HAP-1 (cell line): ENCODE data around the gene OR8A1.
"Not testable (repeated sequence)": the region's sequence is repeated elsewhere in the genome, so short reads cannot be mapped to it uniquely, and the experiment has no call there.

ENCODE experiments used
- DNase-seq, 2 experiments: peaks; one replicate each; pipeline ENCODE4 v3.0.0-alpha.2; 2016 to 2020; ENCODE audit warnings: low spot score in 2 of 2
- H3K27me3 ChIP-seq: fragments of 250-450 bp; sonication (Bioruptor Pico); 2 replicates; pipeline ENCODE4 v1.5.1; 2020; ENCODE audit warnings: low read depth, mild to moderate bottlenecking, moderate library complexity
- H3K36me3 ChIP-seq: fragments of 250-450 bp; sonication (Bioruptor Pico); replicated peaks from 2 replicates; pipeline ENCODE4 v1.5.1; 2020; ENCODE audit warnings: mild to moderate bottlenecking
- H3K4me1 ChIP-seq: fragments of 250-450 bp; sonication (Bioruptor Pico); 2 replicates; pipeline ENCODE4 v1.5.1; 2020; ENCODE audit warnings: mild to moderate bottlenecking
- H3K4me3 ChIP-seq: fragments of 250-450 bp; sonication (Bioruptor Pico); 2 replicates; pipeline ENCODE4 v1.5.1; 2020; ENCODE audit warnings: mild to moderate bottlenecking, moderate library complexity
- H3K9me3 ChIP-seq: fragments of 250-450 bp; sonication (Bioruptor Pico); 2 replicates; pipeline ENCODE4 v1.5.1; 2020; ENCODE audit warnings: mild to moderate bottlenecking, moderate library complexity
- in situ Hi-C: fragments of 300-500 bp; cut with MboI; formaldehyde crosslinking; loops from 3 replicates; pipeline ENCODE4 v1.14.3; 2020; ENCODE audit warnings: low sequenced_read_pairs, inconsistent platforms, mixed read lengths

Gene OR8A1

GRCh38 chr11:124602723-124603122, 32.9 kb downstream of the OR8A1 start:
- H3K9me3 ChIP-seq, H3K36me3 ChIP-seq, H3K4me3 ChIP-seq, in situ Hi-C loops, H3K27me3 ChIP-seq, H3K4me1 ChIP-seq, DNase-seq: not testable (repeated sequence)

GRCh38 chr11:124605719-124606118, 35.9 kb downstream of the OR8A1 start:
- DNase-seq: no peak
- Histone ChIP-seq H3K4me1 (no peaks in the 10 kb centered on the region), H3K27me3 (no peaks in the 10 kb centered on the region), H3K36me3 (no peaks in the 10 kb centered on the region), H3K9me3 (no peaks in the 10 kb centered on the region), H3K4me3 (no peak overlapping the region)
- in situ Hi-C loops: no loop called here

- Histone ChIP-seq H3K4me1 (no peaks in the 10 kb centered on the region), H3K9me3 (no peaks in the 10 kb centered on the region), H3K36me3 (no peaks in the 10 kb centered on the region), H3K4me3 (no peak overlapping the region), H3K27me3 (no peaks in the 10 kb centered on the region)
- DNase-seq: no peak
- in situ Hi-C loops: no loop called here
Measured at GRCh38 chr11:124608147-124608546, 38.4 kb downstream of the OR8A1 start.

GRCh38 chr11:124610295-124610694, 40.5 kb downstream of the OR8A1 start:
- no peaks in the 10 kb centered on the region for H3K27me3 ChIP-seq
- H3K4me1 ChIP-seq: no peaks in the 10 kb centered on the region
- no peak for DNase-seq
- H3K4me3 ChIP-seq: no peak overlapping the region
- H3K9me3 ChIP-seq: no peaks in the 10 kb centered on the region
- no peaks in the 10 kb centered on the region for H3K36me3 ChIP-seq
- in situ Hi-C loops: no loop called here

- in situ Hi-C loops: no loop called here
- no peaks in the 10 kb centered on the region for H3K27me3 ChIP-seq
- H3K4me1 ChIP-seq: no peaks in the 10 kb centered on the region
- no peaks in the 10 kb centered on the region for H3K36me3 ChIP-seq
- no peak for DNase-seq
- no peak within 1 kb of the TSS for H3K4me3 ChIP-seq
- no peaks in the 10 kb centered on the region for H3K9me3 ChIP-seq
Measured at GRCh38 chr11:124611064-124611463, 41.3 kb downstream of the OR8A1 start, which contains the start of gene PANX3. PANX3 (plus strand) TSS chr11:124611428; CDS start chr11:124611557, 129 bp downstream.

- Histone ChIP-seq H3K36me3 (no peaks in the 10 kb centered on the region), H3K9me3 (no peaks in the 10 kb centered on the region), H3K4me3 (no peak overlapping the region), H3K4me1 (no peaks in the 10 kb centered on the region), H3K27me3 (peaks cover 3% of the 10 kb centered on the region; the same call in 1 of the 2 replicates)
- in situ Hi-C loops: no loop called here
- no peak for DNase-seq
Measured at GRCh38 chr11:124612045-124612444, 42.2 kb downstream of the OR8A1 start.

GRCh38 chr11:124612567-124613246, 42.9 kb downstream of the OR8A1 start:
- DNase-seq: no peak
- in situ Hi-C loops: no loop called here
- no peaks in the 10 kb centered on the region for H3K36me3 ChIP-seq
- H3K9me3 ChIP-seq: no peaks in the 10 kb centered on the region
- H3K27me3 ChIP-seq: peaks cover 3% of the 10 kb centered on the region; the same call in 1 of the 2 replicates
- no peak overlapping the region for H3K4me3 ChIP-seq
- H3K4me1 ChIP-seq: no peaks in the 10 kb centered on the region

- Histone ChIP-seq H3K4me1 (peaks cover under 1% of the 10 kb centered on the region; the same call in 1 of the 2 replicates), H3K36me3 (peaks cover 4% of the 10 kb centered on the region; the same call in 1 of the 2 replicates), H3K9me3 (no peaks in the 10 kb centered on the region), H3K27me3 (peaks cover 10% of the 10 kb centered on the region), H3K4me3 (no peak overlapping the region)
- in situ Hi-C loops: no loop called here
- no peak for DNase-seq
Measured at GRCh38 chr11:124618863-124619262, 49.1 kb downstream of the OR8A1 start.
